Measurements from ENCODE around the gene TP53I13.
"Not testable (repeated sequence)": the region's sequence is repeated elsewhere in the genome, so short reads cannot be mapped to it uniquely, and the experiment has no call there.

TP53I13 gene, protein sequence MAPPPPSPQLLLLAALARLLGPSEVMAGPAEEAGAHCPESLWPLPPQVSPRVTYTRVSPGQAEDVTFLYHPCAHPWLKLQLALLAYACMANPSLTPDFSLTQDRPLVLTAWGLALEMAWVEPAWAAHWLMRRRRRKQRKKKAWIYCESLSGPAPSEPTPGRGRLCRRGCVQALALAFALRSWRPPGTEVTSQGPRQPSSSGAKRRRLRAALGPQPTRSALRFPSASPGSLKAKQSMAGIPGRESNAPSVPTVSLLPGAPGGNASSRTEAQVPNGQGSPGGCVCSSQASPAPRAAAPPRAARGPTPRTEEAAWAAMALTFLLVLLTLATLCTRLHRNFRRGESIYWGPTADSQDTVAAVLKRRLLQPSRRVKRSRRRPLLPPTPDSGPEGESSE

GRCh38 chr17:29568331-29569244 lies at the start of gene TP53I13:
TSS of gene TP53I13 (plus strand) at chr17:29568701. CDS start at chr17:29568759, 58 bp downstream.
- DNase-seq = peak; percentile 64

DNA sequence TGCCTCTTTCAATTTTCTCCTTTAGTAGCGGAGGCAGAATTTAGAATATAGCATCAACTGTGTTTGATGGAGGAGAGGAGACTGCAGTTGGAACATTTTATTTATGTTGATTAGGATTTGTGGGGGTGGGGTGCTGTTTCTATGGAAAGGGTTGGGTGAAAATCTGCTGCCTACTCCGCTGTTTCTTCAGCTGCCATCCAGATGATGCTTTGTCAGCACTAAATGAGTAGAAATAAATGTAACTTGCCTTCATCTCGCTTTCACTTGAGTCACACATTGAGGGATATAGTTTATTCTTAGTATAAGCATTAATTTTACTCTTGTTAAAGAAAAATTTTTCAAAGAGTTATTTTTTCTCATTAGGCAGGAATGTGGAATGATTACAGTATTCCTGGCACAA lies 43.8 kb upstream of the TP53I13 start:
- no peak for DNase-seq

- DNase-seq = no peak
Measured at GRCh38 chr17:29526322-29526721, 42.2 kb upstream of the TP53I13 start.

DNA sequence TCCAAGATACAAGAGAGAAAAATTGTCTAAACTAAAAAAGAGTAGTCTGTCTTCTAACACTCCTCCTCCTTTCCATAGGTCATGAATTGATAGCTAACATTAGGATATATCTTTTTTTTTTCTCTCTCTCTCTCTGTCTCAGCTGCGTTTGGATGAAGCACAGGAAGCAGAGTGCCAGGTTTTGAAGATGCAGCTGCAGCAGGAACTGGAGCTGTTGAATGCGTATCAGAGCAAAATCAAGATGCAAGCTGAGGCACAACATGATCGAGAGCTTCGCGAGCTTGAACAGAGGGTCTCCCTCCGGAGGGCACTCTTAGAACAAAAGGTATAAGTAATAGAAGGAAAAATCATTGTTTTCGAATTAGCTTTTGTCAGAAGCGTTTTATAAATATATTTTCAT lies 34.5 kb upstream of the TP53I13 start:
- no peak for DNase-seq

DNA sequence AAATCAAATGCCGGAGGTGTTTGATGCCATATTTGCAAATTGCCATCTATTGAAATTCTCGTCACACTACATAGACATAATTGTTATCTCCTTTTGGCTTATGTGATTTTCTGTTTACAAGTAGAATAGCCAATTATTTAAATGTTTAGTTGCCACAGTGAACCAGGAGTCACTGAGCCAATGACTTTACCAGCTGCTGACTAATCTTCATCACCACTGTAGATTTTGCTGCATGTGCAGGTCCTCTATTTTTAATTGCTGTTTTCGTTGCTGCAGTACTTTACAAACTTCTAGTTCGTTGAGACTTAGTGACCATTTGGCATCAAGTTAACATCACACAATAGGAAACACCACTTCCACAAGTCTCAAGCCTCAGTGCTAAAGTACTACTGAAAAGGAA lies 24.4 kb upstream of the TP53I13 start:
- no peak for DNase-seq

DNA sequence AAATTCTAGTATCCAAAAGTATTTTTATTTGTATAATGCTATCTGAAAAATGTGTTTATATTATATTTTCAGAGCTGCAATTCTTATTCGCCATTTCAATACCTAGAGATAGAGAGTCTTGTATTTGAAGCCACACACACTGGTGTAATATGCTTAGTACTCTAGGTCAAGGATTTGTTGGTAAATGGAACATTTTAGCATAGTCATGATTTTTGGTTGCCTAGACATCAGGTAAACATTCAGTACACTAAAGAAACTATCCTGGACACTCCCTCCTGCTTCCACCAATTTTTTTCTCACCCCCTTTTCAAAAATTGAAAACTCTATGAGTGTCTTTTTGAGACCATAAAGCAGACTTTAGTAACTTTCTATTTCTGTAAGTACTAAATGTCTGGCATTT lies 22.4 kb upstream of the TP53I13 start:
- DNase-seq = no peak

GRCh38 chr17:29546830-29547229 lies 21.7 kb upstream of the TP53I13 start:
- DNase-seq = no peak

- DNase-seq = no peak
Measured at GRCh38 chr17:29549177-29549923, 19.2 kb upstream of the TP53I13 start.

DNA sequence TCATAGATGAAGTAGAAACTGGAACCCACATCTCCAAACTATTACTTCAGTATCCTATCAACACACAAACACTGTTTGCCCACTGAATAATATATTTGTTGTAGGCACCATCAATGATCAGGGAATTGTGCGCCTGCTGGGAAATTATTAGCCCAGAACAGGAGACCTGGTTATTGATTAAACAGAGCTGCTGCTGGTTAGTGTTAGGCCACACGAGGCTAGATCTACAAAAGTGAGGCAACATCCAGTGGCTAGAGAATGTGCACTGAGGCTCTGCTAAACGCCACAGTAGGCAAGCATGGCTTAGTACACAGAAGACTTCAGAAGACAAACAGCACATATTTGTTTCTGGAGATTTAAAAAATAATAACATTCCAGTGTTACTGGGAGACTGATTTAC lies 12.7 kb upstream of the TP53I13 start:
- DNase-seq = no peak

- DNase-seq = no peak
Measured at GRCh38 chr17:29557085-29557738, 11.3 kb upstream of the TP53I13 start.

DNA sequence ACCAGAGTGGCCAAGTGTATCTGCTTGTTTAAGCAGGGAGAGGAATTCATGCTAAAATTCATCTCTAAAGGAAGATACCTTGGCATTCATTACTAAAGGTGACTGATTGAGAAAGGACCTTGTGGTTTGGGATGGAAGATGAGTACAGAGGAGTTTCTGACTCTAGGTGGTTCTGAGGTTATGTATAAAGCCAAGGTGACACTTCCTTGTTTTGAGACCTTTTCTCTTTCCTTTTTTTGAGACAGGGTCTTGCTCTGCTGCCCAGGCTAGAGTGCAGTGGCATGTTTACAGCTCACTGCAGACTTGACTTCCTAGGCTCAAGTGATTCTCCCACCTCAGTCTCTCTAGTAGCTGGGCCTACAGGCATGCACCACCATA lies 10.8 kb upstream of the TP53I13 start:
- DNase-seq = no peak

- not testable (repeated sequence) for DNase-seq
Measured at GRCh38 chr17:29558139-29558538, 10.4 kb upstream of the TP53I13 start.

DNA sequence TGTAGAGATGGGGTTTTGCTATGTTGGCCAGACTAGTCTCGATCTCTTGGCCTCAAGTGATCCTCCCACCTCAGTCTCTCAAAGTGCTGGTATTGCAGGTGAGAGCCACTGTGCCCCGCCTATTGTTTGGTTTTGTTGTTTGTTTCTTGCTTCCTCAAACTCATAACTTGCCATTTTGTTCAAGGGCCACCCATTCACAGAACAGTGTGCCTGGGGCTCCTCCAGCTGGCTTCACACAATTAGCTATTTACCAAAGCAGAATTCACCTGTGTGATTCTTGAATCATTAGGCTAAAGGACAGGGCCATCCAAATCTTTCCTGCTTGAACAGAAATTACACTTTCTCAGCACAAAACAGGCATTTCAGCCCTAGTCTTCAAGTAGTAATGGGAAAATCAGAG lies 8.9 kb upstream of the TP53I13 start:
- no peak for DNase-seq

DNA sequence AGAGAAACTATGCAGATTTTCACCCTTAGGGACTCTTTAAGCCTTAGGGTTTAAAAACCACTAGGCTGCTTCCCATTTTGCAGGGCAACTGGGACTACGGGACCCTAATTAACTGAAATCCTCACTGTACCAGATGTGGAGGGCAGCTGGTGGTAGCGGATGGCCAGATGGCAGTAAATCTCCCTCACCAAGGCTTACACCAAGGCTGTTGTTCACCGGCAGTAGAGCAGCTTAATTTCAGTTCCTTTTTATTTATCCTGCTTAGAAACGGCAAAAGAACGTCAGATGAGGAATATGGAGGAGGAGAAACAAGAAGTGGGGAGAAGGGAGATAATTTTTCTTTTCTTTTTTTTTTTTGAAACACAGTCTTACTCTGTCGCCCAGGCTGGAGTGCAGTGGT lies 8.2 kb upstream of the TP53I13 start:
- no peak for DNase-seq

- DNase-seq = peak; percentile 16
Measured at GRCh38 chr17:29561554-29562517, 6.7 kb upstream of the TP53I13 start.

- no peak for DNase-seq
Measured at GRCh38 chr17:29562615-29563014, 5.9 kb upstream of the TP53I13 start.

- DNase-seq = no peak
Measured at GRCh38 chr17:29563816-29564215, 4.7 kb upstream of the TP53I13 start.

DNA sequence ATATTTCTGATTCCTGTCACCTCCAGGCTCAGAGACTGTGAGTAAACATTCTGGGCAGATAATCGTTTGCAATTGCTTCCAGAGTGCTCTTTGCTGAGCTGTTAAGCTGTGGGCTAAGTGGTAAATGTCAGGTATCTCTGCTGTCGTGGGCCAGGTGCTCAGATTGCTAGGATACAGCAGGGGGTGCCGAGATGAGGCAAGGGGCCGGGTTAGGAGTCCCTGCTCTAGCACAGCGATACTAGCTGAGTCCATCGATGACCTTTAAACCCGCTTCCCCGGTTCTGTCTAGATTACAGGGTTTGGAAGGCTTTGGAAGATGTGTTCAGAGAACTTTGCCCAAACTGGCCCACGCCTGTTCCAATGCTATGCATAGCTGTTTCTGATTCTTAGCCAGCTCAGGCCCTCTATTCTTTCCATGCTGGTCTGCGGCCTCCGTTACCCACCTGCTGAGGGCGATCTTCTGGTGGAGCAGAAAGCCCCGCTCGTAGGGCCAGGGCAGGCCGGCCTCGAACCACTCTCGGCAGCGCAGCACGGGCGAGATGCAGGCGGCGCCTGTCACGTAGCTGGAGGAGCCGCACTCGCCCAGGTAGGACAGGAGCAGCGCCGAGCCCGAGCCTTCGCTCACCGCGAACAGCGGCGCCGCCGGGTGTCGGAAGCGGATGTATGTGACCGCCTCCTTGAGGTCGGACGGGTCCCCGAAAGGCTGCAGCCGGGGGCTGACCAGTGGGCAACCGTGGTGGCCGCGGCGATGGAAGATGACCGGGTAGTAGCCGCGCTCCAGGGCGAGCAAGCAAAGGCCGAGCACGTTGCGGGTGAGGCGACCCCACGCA lies 2.6 kb upstream of the TP53I13 start:
- DNase-seq = peak; percentile 24

- DNase-seq = peak; percentile 41
Measured at GRCh38 chr17:29566473-29567303, 1.8 kb upstream of the TP53I13 start, which contains the start of gene ABHD15. TSS of gene ABHD15 (minus strand) at chr17:29567037. CDS start at chr17:29566966, 71 bp downstream.

DNA sequence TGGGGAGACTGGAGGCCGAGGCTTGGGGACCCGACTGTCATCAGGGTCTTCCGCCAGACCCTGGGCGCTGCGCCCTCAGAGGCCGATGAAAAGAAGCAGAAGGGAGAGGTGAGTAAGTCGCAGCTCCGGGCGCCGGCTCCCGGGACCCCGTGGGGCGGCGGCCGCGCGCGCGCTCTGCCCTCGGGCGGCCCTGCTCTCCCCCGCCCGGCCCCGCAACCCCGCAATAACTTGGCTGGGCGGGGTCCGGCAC lies 1.3 kb upstream of the TP53I13 start:
- DNase-seq = no peak

Measured in KG1 (cell line).